T-helper 9 cell (primary cell): ENCODE results near the gene CLDN16.

ENCODE experiments used
- DNase-seq: peaks from one replicate; pipeline ENCODE4 v3.0.0-alpha.2; 2020

Gene CLDN16

GRCh38 chr3:190381441-190381840, 6.5 kb upstream of the CLDN16 start:
- no peak for DNase-seq

GRCh38 chr3:190382082-190382481, 5.9 kb upstream of the CLDN16 start:
- no peak for DNase-seq

- no peak for DNase-seq
Observed at GRCh38 chr3:190384309-190384756, 3.6 kb upstream of the CLDN16 start.

GRCh38 chr3:190385731-190386688, 2.0 kb upstream of the CLDN16 start:
- DNase-seq, result no peak

GRCh38 chr3:190388703-190389102, 740 bp downstream of the CLDN16 start:
- no peak for DNase-seq

GRCh38 chr3:190396001-190396400, 8.0 kb downstream of the CLDN16 start:
- no peak for DNase-seq

GRCh38 chr3:190397889-190398288, 9.9 kb downstream of the CLDN16 start:
- no peak for DNase-seq

GRCh38 chr3:190399677-190400076, 11.7 kb downstream of the CLDN16 start:
- no peak for DNase-seq

GRCh38 chr3:190401963-190402362, 14.0 kb downstream of the CLDN16 start:
- no peak for DNase-seq

- no peak for DNase-seq
Observed at GRCh38 chr3:190404715-190405114, 16.8 kb downstream of the CLDN16 start.

GRCh38 chr3:190414297-190414696, 26.3 kb downstream of the CLDN16 start:
- DNase-seq, result no peak

- no peak for DNase-seq
Observed at GRCh38 chr3:190424108-190424477, 36.1 kb downstream of the CLDN16 start.

GRCh38 chr3:190424478-190425439, 36.8 kb downstream of the CLDN16 start:
- peak; percentile 2 for DNase-seq

GRCh38 chr3:190425833-190426232, 37.9 kb downstream of the CLDN16 start:
- DNase-seq, result no peak

GRCh38 chr3:190426806-190427507, 39.0 kb downstream of the CLDN16 start:
- no peak for DNase-seq

GRCh38 chr3:190429681-190430080, 41.7 kb downstream of the CLDN16 start:
- no peak for DNase-seq

- DNase-seq, result no peak
Observed at GRCh38 chr3:190430906-190431305, 42.9 kb downstream of the CLDN16 start.

GRCh38 chr3:190432216-190432615, 44.3 kb downstream of the CLDN16 start:
- no peak for DNase-seq

- DNase-seq, result no peak
Observed at GRCh38 chr3:190433626-190434025, 45.7 kb downstream of the CLDN16 start.

GRCh38 chr3:190435618-190436017, 47.7 kb downstream of the CLDN16 start:
- no peak for DNase-seq

GRCh38 chr3:190436331-190436730, 48.4 kb downstream of the CLDN16 start:
- no peak for DNase-seq

- DNase-seq, result no peak
Observed at GRCh38 chr3:190442240-190442639, 54.3 kb downstream of the CLDN16 start.

GRCh38 chr3:190443257-190443656, 55.3 kb downstream of the CLDN16 start:
- DNase-seq, result no peak
